Measurements from ENCODE around the gene PKP1.

The PKP1 gene

DNA sequence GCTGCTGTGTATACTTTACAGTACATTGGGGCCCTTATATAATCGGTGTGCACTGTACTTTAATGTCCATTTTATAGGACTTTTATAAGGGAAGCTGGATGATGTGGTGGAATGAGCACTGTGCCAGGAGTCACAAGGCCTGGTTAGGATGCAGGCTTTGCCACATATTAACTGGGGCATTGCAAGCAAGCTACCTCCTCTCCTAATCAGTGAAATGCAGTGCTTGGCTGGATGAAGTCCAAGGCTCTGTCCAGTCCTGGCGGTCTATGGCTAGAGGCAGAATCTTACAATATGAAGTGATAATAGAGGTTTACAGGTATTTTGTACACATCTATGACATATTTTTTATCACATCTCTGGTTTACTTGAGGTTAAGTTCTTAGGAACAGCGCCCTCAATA lies 1.7 kb upstream of the PKP1 start:
- H3K27ac ChIP-seq (replicated peaks; ENCODE audit: low read length): no peak overlapping the region
- no CpG with 5 or more reads among the region's 3 CpGs for WGBS, 2 donors (ENCODE audit: extremely low coverage in 2 of 2, insufficient read length in 2 of 2, insufficient replicate concordance in 1 of 2)

GRCh38 chr1:201282216-201282615 lies 1.1 kb upstream of the PKP1 start:
- Histone ChIP-seq H3K14ac (ENCODE audit: low read length) (no peak overlapping the region), H2AK5ac (ENCODE audit: low read depth, low read length) (no peak overlapping the region), H3K27ac (replicated peaks; ENCODE audit: low read length) (no peak overlapping the region), H3K4me2 (ENCODE audit: insufficient read depth, low read length, poor library complexity, severe bottlenecking) (no peak overlapping the region), H4K8ac (ENCODE audit: low read depth, low read length) (no peak overlapping the region), H4K91ac (ENCODE audit: low read depth, low read length, poor library complexity) (no peak overlapping the region), H3K4ac (ENCODE audit: low read length) (no peak overlapping the region), H2BK15ac (ENCODE audit: low read length) (no peak overlapping the region), H2BK12ac (ENCODE audit: low read length) (no peak overlapping the region), H3K4me3 (ENCODE audit: low read length in 2 of 2) (no peak overlapping the region), H3K36me3 (replicated peaks in 1 of 2; ENCODE audit: control insufficient read depth in 2 of 2, insufficient read depth in 2 of 2, low read length in 2 of 2) (no peaks in the 10 kb centered on the region), H2AFZ (ENCODE audit: low read length) (no peak overlapping the region), H3K23ac (ENCODE audit: low read depth, low read length, poor library complexity) (no peak overlapping the region), H3K79me1 (ENCODE audit: low read depth, low read length) (no peaks in the 10 kb centered on the region), H3K18ac (ENCODE audit: low read length) (no peak overlapping the region), H3K4me1 (ENCODE audit: control insufficient read depth in 2 of 2, insufficient read depth in 1 of 2, low read depth in 1 of 2, low read length in 2 of 2) (peaks cover 0 to 6% of the 10 kb centered on the region in 2 donors), H3K9me3 (replicated peaks in 1 of 2; ENCODE audit: control insufficient read depth in 2 of 2, insufficient read depth in 1 of 2, low read depth in 1 of 2, low read length in 2 of 2) (peaks cover 0 to 2% of the 10 kb centered on the region in 2 donors), H2BK5ac (ENCODE audit: low read length) (no peak overlapping the region), H2BK120ac (ENCODE audit: low read depth, low read length) (no peak overlapping the region), H3K27me3 (ENCODE audit: control insufficient read depth in 3 of 3, insufficient read depth in 3 of 3, low read depth in 1 of 3, low read length in 3 of 3) (peaks cover 7 to 59% (median 20%) of the 10 kb centered on the region in 3 experiments), H3K9ac (ENCODE audit: low read depth, low read length, poor library complexity) (no peak overlapping the region)
- WGBS, 2 donors (ENCODE audit: extremely low coverage in 2 of 2, insufficient read length in 2 of 2, insufficient replicate concordance in 1 of 2): no CpG with 5 or more reads among the region's 6 CpGs
- DNase-seq (ENCODE audit: low spot score): no peak

More for the DNA sequence above, 1.7 kb upstream of the PKP1 start:
- peaks cover 0 to 3% of the 10 kb centered on the region in 2 donors for H3K4me1 ChIP-seq (ENCODE audit: control insufficient read depth in 2 of 2, insufficient read depth in 1 of 2, low read depth in 1 of 2, low read length in 2 of 2)
- H2AK5ac ChIP-seq (ENCODE audit: low read depth, low read length): no peak overlapping the region
- no peak for DNase-seq (ENCODE audit: low spot score)
- peaks cover 7 to 53% (median 20%) of the 10 kb centered on the region in 3 experiments for H3K27me3 ChIP-seq (ENCODE audit: control insufficient read depth in 3 of 3, insufficient read depth in 3 of 3, low read depth in 1 of 3, low read length in 3 of 3)
- H2BK15ac ChIP-seq (ENCODE audit: low read length): no peak overlapping the region
- H3K4me2 ChIP-seq (ENCODE audit: insufficient read depth, low read length, poor library complexity, severe bottlenecking): no peak overlapping the region
- no peak overlapping the region for H2BK5ac ChIP-seq (ENCODE audit: low read length)
- no peaks in the 10 kb centered on the region for H3K79me1 ChIP-seq (ENCODE audit: low read depth, low read length)
- no peak overlapping the region for H3K14ac ChIP-seq (ENCODE audit: low read length)
- no peaks in the 10 kb centered on the region for H3K36me3 ChIP-seq (replicated peaks in 1 of 2; ENCODE audit: control insufficient read depth in 2 of 2, insufficient read depth in 2 of 2, low read length in 2 of 2)
- no peak overlapping the region for H4K91ac ChIP-seq (ENCODE audit: low read depth, low read length, poor library complexity)
- H2BK12ac ChIP-seq (ENCODE audit: low read length): no peak overlapping the region
- no peak overlapping the region for H3K4me3 ChIP-seq (ENCODE audit: low read length in 2 of 2)
- no peak overlapping the region for H3K9ac ChIP-seq (ENCODE audit: low read depth, low read length, poor library complexity)
- no peak overlapping the region for H3K18ac ChIP-seq (ENCODE audit: low read length)
- no peak overlapping the region for H3K4ac ChIP-seq (ENCODE audit: low read length)
- no peak overlapping the region for H2BK120ac ChIP-seq (ENCODE audit: low read depth, low read length)
- no peak overlapping the region for H4K8ac ChIP-seq (ENCODE audit: low read depth, low read length)
- H2AFZ ChIP-seq (ENCODE audit: low read length): no peak overlapping the region
- no peak overlapping the region for H3K23ac ChIP-seq (ENCODE audit: low read depth, low read length, poor library complexity)
- H3K9me3 ChIP-seq (replicated peaks in 1 of 2; ENCODE audit: control insufficient read depth in 2 of 2, insufficient read depth in 1 of 2, low read depth in 1 of 2, low read length in 2 of 2): peaks cover 0 to 2% of the 10 kb centered on the region in 2 donors

DNA sequence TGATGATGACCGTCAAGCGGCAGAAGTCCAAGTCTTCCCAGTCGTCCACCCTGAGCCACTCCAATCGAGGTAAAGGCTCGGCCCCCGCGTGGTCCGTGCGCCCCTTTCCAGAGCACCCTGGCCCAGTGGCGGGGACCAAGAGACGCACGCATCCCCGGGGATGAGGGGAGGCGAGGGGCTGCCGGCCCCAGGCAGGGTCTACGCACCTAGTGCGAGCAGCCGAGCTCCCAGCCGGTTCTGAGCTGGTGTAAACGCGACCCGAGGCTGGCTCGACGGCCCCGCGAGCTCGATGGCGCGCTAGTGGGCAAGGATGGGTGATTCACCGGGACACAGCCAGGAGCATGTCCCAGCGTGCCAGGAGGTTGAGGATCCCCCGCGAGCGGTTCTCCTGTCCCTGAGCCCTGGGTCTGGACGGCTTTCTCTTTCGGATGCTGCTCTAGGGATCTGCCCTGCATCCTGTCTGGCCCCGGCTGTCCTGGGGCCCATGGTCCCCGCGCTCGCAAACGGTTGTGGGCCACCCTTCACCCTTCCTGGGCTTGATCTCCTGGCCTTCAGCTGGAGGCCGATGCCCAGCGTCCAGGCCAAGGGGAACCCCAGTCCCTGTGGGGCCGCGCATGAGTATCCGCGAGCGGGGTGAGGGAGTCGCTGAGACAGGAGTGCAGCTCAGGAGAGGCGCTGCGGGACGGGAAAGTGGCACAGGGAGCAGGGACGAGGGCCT lies 689 bp downstream of the PKP1 start:
- Histone ChIP-seq H3K4ac (ENCODE audit: low read length) (no peak overlapping the region), H2BK12ac (ENCODE audit: low read length) (peak overlapping the region; percentile 95), H3K79me1 (ENCODE audit: low read depth, low read length) (no peaks in the 10 kb centered on the region), H4K91ac (ENCODE audit: low read depth, low read length, poor library complexity) (peak overlapping the region; percentile 42), H3K36me3 (replicated peaks in 1 of 2; ENCODE audit: control insufficient read depth in 2 of 2, insufficient read depth in 2 of 2, low read length in 2 of 2) (no peaks in the 10 kb centered on the region), H3K9ac (ENCODE audit: low read depth, low read length, poor library complexity) (no peak overlapping the region), H3K4me3 (ENCODE audit: low read length in 2 of 2) (no peak overlapping the region), H2BK120ac (ENCODE audit: low read depth, low read length) (no peak overlapping the region), H3K18ac (ENCODE audit: low read length) (peak overlapping the region; percentile 82), H4K8ac (ENCODE audit: low read depth, low read length) (no peak overlapping the region), H3K27ac (replicated peaks; ENCODE audit: low read length) (no peak overlapping the region), H2BK5ac (ENCODE audit: low read length) (no peak overlapping the region), H3K4me1 (ENCODE audit: control insufficient read depth in 2 of 2, insufficient read depth in 1 of 2, low read depth in 1 of 2, low read length in 2 of 2) (peaks cover 0 to 9% of the 10 kb centered on the region in 2 donors), H3K9me3 (replicated peaks in 1 of 2; ENCODE audit: control insufficient read depth in 2 of 2, insufficient read depth in 1 of 2, low read depth in 1 of 2, low read length in 2 of 2) (peaks cover 0 to 2% of the 10 kb centered on the region in 2 donors), H2BK15ac (ENCODE audit: low read length) (peak overlapping the region; percentile 77), H3K14ac (ENCODE audit: low read length) (peak overlapping the region; percentile 4), H3K23ac (ENCODE audit: low read depth, low read length, poor library complexity) (peak overlapping the region; percentile 62), H3K27me3 (ENCODE audit: control insufficient read depth in 3 of 3, insufficient read depth in 3 of 3, low read depth in 1 of 3, low read length in 3 of 3) (peaks cover 7 to 60% (median 20%) of the 10 kb centered on the region in 3 experiments), H3K4me2 (ENCODE audit: insufficient read depth, low read length, poor library complexity, severe bottlenecking) (no peak overlapping the region), H2AK5ac (ENCODE audit: low read depth, low read length) (peak overlapping the region; percentile 76), H2AFZ (ENCODE audit: low read length) (no peak overlapping the region)
- no peak for DNase-seq (ENCODE audit: low spot score)
- no CpG with 5 or more reads among the region's 53 CpGs for WGBS, 2 donors (ENCODE audit: extremely low coverage in 2 of 2, insufficient read length in 2 of 2, insufficient replicate concordance in 1 of 2)

- Histone ChIP-seq H3K4me1 (ENCODE audit: control insufficient read depth in 2 of 2, insufficient read depth in 1 of 2, low read depth in 1 of 2, low read length in 2 of 2) (peaks cover 0 to 13% of the 10 kb centered on the region in 2 donors), H4K91ac (ENCODE audit: low read depth, low read length, poor library complexity) (no peak overlapping the region), H3K4me3 (ENCODE audit: low read length in 2 of 2) (no peak overlapping the region), H3K36me3 (replicated peaks in 1 of 2; ENCODE audit: control insufficient read depth in 2 of 2, insufficient read depth in 2 of 2, low read length in 2 of 2) (no peaks in the 10 kb centered on the region), H2BK12ac (ENCODE audit: low read length) (no peak overlapping the region), H2AFZ (ENCODE audit: low read length) (no peak overlapping the region), H3K9me3 (replicated peaks in 1 of 2; ENCODE audit: control insufficient read depth in 2 of 2, insufficient read depth in 1 of 2, low read depth in 1 of 2, low read length in 2 of 2) (peaks cover 0 to 2% of the 10 kb centered on the region in 2 donors), H3K4me2 (ENCODE audit: insufficient read depth, low read length, poor library complexity, severe bottlenecking) (no peak overlapping the region), H3K18ac (ENCODE audit: low read length) (peak overlapping the region; percentile 21), H2BK120ac (ENCODE audit: low read depth, low read length) (no peak overlapping the region), H4K8ac (ENCODE audit: low read depth, low read length) (no peak overlapping the region), H3K14ac (ENCODE audit: low read length) (no peak overlapping the region), H3K27ac (replicated peaks; ENCODE audit: low read length) (no peak overlapping the region), H3K9ac (ENCODE audit: low read depth, low read length, poor library complexity) (no peak overlapping the region), H2BK5ac (ENCODE audit: low read length) (no peak overlapping the region), H3K23ac (ENCODE audit: low read depth, low read length, poor library complexity) (no peak overlapping the region), H3K79me1 (ENCODE audit: low read depth, low read length) (no peaks in the 10 kb centered on the region), H3K27me3 (ENCODE audit: control insufficient read depth in 3 of 3, insufficient read depth in 3 of 3, low read depth in 1 of 3, low read length in 3 of 3) (peaks cover 7 to 59% (median 20%) of the 10 kb centered on the region in 3 experiments), H3K4ac (ENCODE audit: low read length) (no peak overlapping the region), H2BK15ac (ENCODE audit: low read length) (no peak overlapping the region), H2AK5ac (ENCODE audit: low read depth, low read length) (no peak overlapping the region)
- WGBS, 2 donors (ENCODE audit: extremely low coverage in 2 of 2, insufficient read length in 2 of 2, insufficient replicate concordance in 1 of 2): no CpG with 5 or more reads among the region's 6 CpGs
- DNase-seq (ENCODE audit: low spot score): no peak
Measured at GRCh38 chr1:201284636-201285035, 1.3 kb downstream of the PKP1 start.
